CD14-positive monocyte (primary cell): ENCODE measurements around the gene GPANK1. TPM values are rescaled to one million over a fixed set of nuclear protein-coding genes. Genes with fewer than 3 reads are reported as not detected.

Experiments
- DNase-seq, 3 donors: peaks; one replicate each; pipeline ENCODE4 v3.0.0-alpha.2; 2011 to 2022
- H2AFZ ChIP-seq: 2 replicates; pipeline ENCODE4 v1.6.0; 2012; ENCODE audit warnings: mild to moderate bottlenecking, low read depth, low read length, inconsistent platforms; ENCODE audit not compliant: insufficient read depth, poor library complexity, severe bottlenecking
- H3K27ac ChIP-seq, 2 donors: 1 replicate in 1 of 2; 2 replicates in 1 of 2; pipeline ENCODE4 v1.5.1; 2012 to 2013; ENCODE audit warnings: low read length in 2 of 2, control low read depth in 1 of 2, inconsistent platforms in 1 of 2, low read depth in 1 of 2, mild to moderate bottlenecking in 1 of 2
- H3K27me3 ChIP-seq, 2 donors: one replicate each; pipeline versions ENCODE4 v1.6.0 to v1.6.1; 2011 to 2013; ENCODE audit warnings: low read length in 2 of 2; ENCODE audit not compliant: control insufficient read depth in 2 of 2, insufficient read depth in 2 of 2
- H3K36me3 ChIP-seq, 2 donors: replicated peaks in 1 of 2; 1 replicate in 1 of 2; 2 replicates in 1 of 2; pipeline versions ENCODE4 v1.5.1 to v1.6.1; 2012 to 2013; ENCODE audit warnings: low read length in 2 of 2, control low read depth in 1 of 2, inconsistent platforms in 1 of 2, mild to moderate bottlenecking in 1 of 2; ENCODE audit not compliant: insufficient read depth in 2 of 2, control insufficient read depth in 1 of 2
- H3K4me1 ChIP-seq, 2 donors: 1 replicate in 1 of 2; 2 replicates in 1 of 2; pipeline versions ENCODE4 v1.5.1 to v1.6.1; 2012 to 2013; ENCODE audit warnings: low read length in 2 of 2, control low read depth in 1 of 2, inconsistent platforms in 1 of 2, mild to moderate bottlenecking in 1 of 2, moderate library complexity in 1 of 2; ENCODE audit not compliant: insufficient read depth in 2 of 2, control insufficient read depth in 1 of 2
- H3K4me2 ChIP-seq: replicated peaks from 2 replicates; pipeline ENCODE3; 2012; ENCODE audit warnings: low read length, moderate library complexity, mild to moderate bottlenecking; ENCODE audit not compliant: poor library complexity, severe bottlenecking; ENCODE audit errors: extremely low read depth
- H3K4me3 ChIP-seq, 3 experiments: fragments of 200-600 bp in 1 of 3; sonication (generic) in 1 of 3; replicated peaks in 1 of 3; 1 replicate in 2 of 3; 2 replicates in 1 of 3; pipeline ENCODE4 v1.5.1; 2011 to 2013; ENCODE audit warnings: low read length in 3 of 3, mild to moderate bottlenecking in 3 of 3, control low read depth in 2 of 3, low read depth in 2 of 3, inconsistent platforms in 1 of 3, moderate library complexity in 1 of 3
- H3K79me2 ChIP-seq: 2 replicates; pipeline ENCODE4 v1.6.0; 2012; ENCODE audit warnings: mild to moderate bottlenecking, control low read depth, inconsistent platforms, low read length, moderate library complexity; ENCODE audit not compliant: insufficient read depth
- H3K9ac ChIP-seq: 2 replicates; pipeline ENCODE4 v1.6.0; 2017; ENCODE audit warnings: low read length, mild to moderate bottlenecking; ENCODE audit not compliant: insufficient read depth, poor library complexity, severe bottlenecking
- H3K9me3 ChIP-seq, 2 donors: replicated peaks in 1 of 2; 1 replicate in 1 of 2; 2 replicates in 1 of 2; pipeline versions ENCODE4 v1.5.1 to v1.6.1; 2012 to 2013; ENCODE audit warnings: low read length in 2 of 2, control low read depth in 1 of 2; ENCODE audit not compliant: control insufficient read depth in 1 of 2, insufficient read depth in 1 of 2
- H4K20me1 ChIP-seq: 2 replicates; pipeline ENCODE4 v1.6.0; 2012; ENCODE audit warnings: mild to moderate bottlenecking, low read length, control low read depth, moderate library complexity; ENCODE audit not compliant: insufficient read depth
- H3K27ac Mint-ChIP-seq, 7 donors: one replicate each; pipeline ENCODE4 v1.8.0; 2020; ENCODE audit warnings: mild to moderate bottlenecking in 7 of 7, mixed read lengths in 7 of 7, moderate library complexity in 6 of 7, inconsistent platforms in 2 of 7
- H3K27me3 Mint-ChIP-seq, 3 donors: one replicate each; pipeline ENCODE4 v1.8.0; 2021 to 2022; ENCODE audit warnings: low read depth in 3 of 3, mild to moderate bottlenecking in 3 of 3, mixed read lengths in 3 of 3, moderate library complexity in 3 of 3, inconsistent platforms in 1 of 3
- H3K36me3 Mint-ChIP-seq, 2 donors: one replicate each; pipeline ENCODE4 v1.8.0; 2020; ENCODE audit warnings: mixed read lengths in 2 of 2, inconsistent platforms in 1 of 2, mild to moderate bottlenecking in 1 of 2
- H3K4me1 Mint-ChIP-seq: one replicate; pipeline ENCODE4 v1.8.0; 2020; ENCODE audit warnings: mild to moderate bottlenecking, mixed read lengths
- H3K4me3 Mint-ChIP-seq, 2 donors: one replicate each; pipeline ENCODE4 v1.8.0; 2020; ENCODE audit warnings: mild to moderate bottlenecking in 2 of 2, mixed read lengths in 2 of 2, moderate library complexity in 1 of 2
- H3K9me3 Mint-ChIP-seq, 7 donors: one replicate each; pipeline ENCODE4 v1.8.0; 2020 to 2022; ENCODE audit warnings: mixed read lengths in 7 of 7, mild to moderate bottlenecking in 6 of 7, moderate library complexity in 6 of 7, inconsistent platforms in 2 of 7
- CTCF ChIP-seq: fragments of 200-600 bp; IDR thresholded peaks from one replicate; pipeline ENCODE4 v1.8.0; 2022; ENCODE audit warnings: antibody characterized with exemption, mild to moderate bottlenecking
- WGBS: methylation state at CpG from one replicate; pipeline ENCODE4 v1.1.5; 2013; ENCODE audit warnings: missing lambda C conversion rate; ENCODE audit not compliant: insufficient coverage; 5-methylcytosine and 5-hydroxymethylcytosine counted together
- intact Hi-C, 2 donors: fragments of 100-400 bp; cut with micrococcal nuclease; formaldehyde crosslinking; loops; one replicate each; pipeline versions ENCODE4 v1.15.0 to v1.15.1; 2023
- polyA plus RNA-seq, 3 donors: library from polyadenylated mRNA; depleted of rRNA in 1 of 3; unstranded in 2 of 3; stranded (reverse) in 1 of 3; fragments of 300-500 nt in 2 of 3; fragments of >200 nt in 1 of 3; fragmentation: Illumina TruSeq in 2 of 3; gene quantifications; 1 replicate in 2 of 3; 2 replicates in 1 of 3; pipeline ENCODE4 v1.2.3, GENCODE V29; 2012 to 2021

The GPANK1 gene
- polyA plus RNA-seq, 3 donors, result 10.8 to 13.9 (median 12.0) TPM

GRCh38 chr6:31641370-31641769, 23.4 kb downstream of the GPANK1 start:
- Histone ChIP-seq H2AFZ (no peak overlapping the region), H3K27me3 (no peaks in the 10 kb centered on the region), H3K27ac (no peak overlapping the region), H3K4me3 (no peak overlapping the region), H4K20me1 (peaks cover 84% of the 10 kb centered on the region), H3K9ac (no peak overlapping the region), H3K36me3 (peaks cover 94 to 99% of the 10 kb centered on the region in 2 donors), H3K4me1 (no peaks in the 10 kb centered on the region), H3K4me2 (no peak overlapping the region), H3K79me2 (no peaks in the 10 kb centered on the region), H3K9me3 (no peaks in the 10 kb centered on the region)
- Mint-ChIP-seq H3K27ac (peak overlapping the region in 2 of 7 donors; percentile 3 to 65), H3K4me3 (no peak overlapping the region), H3K36me3 (peaks cover 82 to 97% of the 10 kb centered on the region in 2 donors), H3K27me3 (no peaks in the 10 kb centered on the region), H3K9me3 (no peaks in the 10 kb centered on the region), H3K4me1 (no peaks in the 10 kb centered on the region)
- no CpG with 5 or more reads among the region's 4 CpGs for WGBS
- intact Hi-C loops, result no loop called here
- no peak for DNase-seq
- no peak for TF ChIP-seq CTCF

GRCh38 chr6:31640612-31641011, 24.2 kb downstream of the GPANK1 start:
- peak overlapping the region in 2 of 7 donors; percentile 8 to 13 for H3K27ac Mint-ChIP-seq
- no peak for TF ChIP-seq CTCF

More at GRCh38 chr6:31640612-31641011, 24.2 kb downstream of the GPANK1 start:
- Mint-ChIP-seq H3K4me3 (no peak overlapping the region), H3K27me3 (no peaks in the 10 kb centered on the region), H3K9me3 (no peaks in the 10 kb centered on the region), H3K4me1 (no peaks in the 10 kb centered on the region), H3K36me3 (peaks cover 82 to 97% of the 10 kb centered on the region in 2 donors)
- Histone ChIP-seq H3K36me3 (peaks cover 94 to 99% of the 10 kb centered on the region in 2 donors), H4K20me1 (peaks cover 90% of the 10 kb centered on the region), H3K9ac (no peak overlapping the region), H3K27me3 (no peaks in the 10 kb centered on the region), H3K9me3 (no peaks in the 10 kb centered on the region), H3K4me1 (no peaks in the 10 kb centered on the region), H3K79me2 (peaks cover 5% of the 10 kb centered on the region), H3K4me2 (no peak overlapping the region), H3K4me3 (no peak overlapping the region), H2AFZ (no peak overlapping the region), H3K27ac (peak overlapping the region in 1 of 2 donors; percentile 4)
- 82% methylated on average over 3 of the region's 6 CpGs for WGBS
- no peak for DNase-seq
- intact Hi-C loops, result no loop called here
